ENCODE results near the gene PIGP. TPM values are rescaled to one million over a fixed set of nuclear protein-coding genes. Genes with fewer than 3 reads are reported as not detected.

The PIGP gene
- total RNA-seq, 1 donor from 2014 or later: 18.2 TPM

GRCh38 chr21:37032293-37032692 is 40.6 kb downstream of the PIGP start:
- H3K27ac Mint-ChIP-seq: no peak overlapping the region
- peaks cover 3% of the 10 kb centered on the region for H3K27me3 Mint-ChIP-seq (ENCODE audit: insufficient read depth)
- no peaks in the 10 kb centered on the region for H3K36me3 Mint-ChIP-seq (ENCODE audit: low read depth)
- no peak for DNase-seq (ENCODE audit: low spot score)
- intact Hi-C loops (cut with micrococcal nuclease): no loop called here
- H3K9me3 Mint-ChIP-seq: no peaks in the 10 kb centered on the region
- H3K4me3 Mint-ChIP-seq: no peak overlapping the region
- H3K4me1 Mint-ChIP-seq (ENCODE audit: low read depth): no peaks in the 10 kb centered on the region

- Mint-ChIP-seq H3K9me3 (no peaks in the 10 kb centered on the region), H3K36me3 (ENCODE audit: low read depth) (no peaks in the 10 kb centered on the region), H3K4me3 (no peak overlapping the region), H3K27ac (no peak overlapping the region), H3K4me1 (ENCODE audit: low read depth) (no peaks in the 10 kb centered on the region), H3K27me3 (ENCODE audit: insufficient read depth) (no peaks in the 10 kb centered on the region)
- intact Hi-C loops (cut with micrococcal nuclease): no loop called here
- no peak for DNase-seq (ENCODE audit: low spot score)
Measured at GRCh38 chr21:37030864-37031263, 42.0 kb downstream of the PIGP start.

- intact Hi-C loops (cut with micrococcal nuclease): no loop called here
- Mint-ChIP-seq H3K4me1 (ENCODE audit: low read depth) (no peaks in the 10 kb centered on the region), H3K27ac (no peak overlapping the region), H3K9me3 (no peaks in the 10 kb centered on the region), H3K36me3 (ENCODE audit: low read depth) (no peaks in the 10 kb centered on the region), H3K4me3 (no peak overlapping the region), H3K27me3 (ENCODE audit: insufficient read depth) (peaks cover 5% of the 10 kb centered on the region)
- no peak for DNase-seq (ENCODE audit: low spot score)
Measured at GRCh38 chr21:37028570-37028969, 44.3 kb downstream of the PIGP start.

GRCh38 chr21:37026499-37026898 is 46.4 kb downstream of the PIGP start:
- Mint-ChIP-seq H3K27ac (no peak overlapping the region), H3K9me3 (no peaks in the 10 kb centered on the region), H3K4me1 (ENCODE audit: low read depth) (no peaks in the 10 kb centered on the region), H3K4me3 (no peak overlapping the region), H3K27me3 (ENCODE audit: insufficient read depth) (peaks cover 5% of the 10 kb centered on the region), H3K36me3 (ENCODE audit: low read depth) (no peaks in the 10 kb centered on the region)
- intact Hi-C loops (cut with micrococcal nuclease): no loop called here
- DNase-seq (ENCODE audit: low spot score): no peak

GRCh38 chr21:37017951-37018679 is 54.8 kb downstream of the PIGP start:
- Mint-ChIP-seq H3K4me1 (ENCODE audit: low read depth) (no peaks in the 10 kb centered on the region), H3K4me3 (no peak overlapping the region), H3K36me3 (ENCODE audit: low read depth) (no peaks in the 10 kb centered on the region), H3K27me3 (ENCODE audit: insufficient read depth) (peaks cover 5% of the 10 kb centered on the region), H3K27ac (no peak overlapping the region), H3K9me3 (no peaks in the 10 kb centered on the region)
- intact Hi-C loops (cut with micrococcal nuclease): no loop called here
- DNase-seq (ENCODE audit: low spot score): no peak

Other genes with a start within 250 kb of the PIGP start
- 12.6 and 15.8 TPM in 2 replicates for gene HLCS, start 106.4 kb downstream of the PIGP start, total RNA-seq
- 0.10 TPM in 2 replicates for gene RIPPLY3, start 66.4 kb downstream of the PIGP start, total RNA-seq
- 61.8 and 69.3 TPM in 2 replicates for gene TTC3, start 183 bp upstream of the PIGP start, total RNA-seq
- gene VPS26C, start 194.3 kb upstream of the PIGP start, total RNA-seq: 53.8 and 58.9 TPM in 2 replicates